Stimulated activated CD4-positive, alpha-beta T cell treated with anti-CD3 and anti-CD28 coated beads, Interleukin-12 subunit alpha, Interleukin-12 subunit beta, amount 100 ng/mL, for 4 hours (primary cell): ENCODE results near the gene SLC47A2.
"Not testable (repeated sequence)": the region's sequence is repeated elsewhere in the genome, so short reads cannot be mapped to it uniquely, and the experiment has no call there.

Source experiments
- DNase-seq: peaks from one replicate; pipeline ENCODE4 v3.0.0-alpha.2; 2020

SLC47A2 gene, protein sequence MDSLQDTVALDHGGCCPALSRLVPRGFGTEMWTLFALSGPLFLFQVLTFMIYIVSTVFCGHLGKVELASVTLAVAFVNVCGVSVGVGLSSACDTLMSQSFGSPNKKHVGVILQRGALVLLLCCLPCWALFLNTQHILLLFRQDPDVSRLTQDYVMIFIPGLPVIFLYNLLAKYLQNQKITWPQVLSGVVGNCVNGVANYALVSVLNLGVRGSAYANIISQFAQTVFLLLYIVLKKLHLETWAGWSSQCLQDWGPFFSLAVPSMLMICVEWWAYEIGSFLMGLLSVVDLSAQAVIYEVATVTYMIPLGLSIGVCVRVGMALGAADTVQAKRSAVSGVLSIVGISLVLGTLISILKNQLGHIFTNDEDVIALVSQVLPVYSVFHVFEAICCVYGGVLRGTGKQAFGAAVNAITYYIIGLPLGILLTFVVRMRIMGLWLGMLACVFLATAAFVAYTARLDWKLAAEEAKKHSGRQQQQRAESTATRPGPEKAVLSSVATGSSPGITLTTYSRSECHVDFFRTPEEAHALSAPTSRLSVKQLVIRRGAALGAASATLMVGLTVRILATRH

GRCh38 chr17:19716108-19717030 lies at the start of gene SLC47A2:
Gene SLC47A2, minus strand, starts transcription at chr17:19716584. Its CDS starts 29 bp downstream, at chr17:19716555.
- no peak for DNase-seq

- DNase-seq, result no peak
These were observed 49.6 kb upstream of the SLC47A2 start for GRCh38 chr17:19766016-19766415.

DNA sequence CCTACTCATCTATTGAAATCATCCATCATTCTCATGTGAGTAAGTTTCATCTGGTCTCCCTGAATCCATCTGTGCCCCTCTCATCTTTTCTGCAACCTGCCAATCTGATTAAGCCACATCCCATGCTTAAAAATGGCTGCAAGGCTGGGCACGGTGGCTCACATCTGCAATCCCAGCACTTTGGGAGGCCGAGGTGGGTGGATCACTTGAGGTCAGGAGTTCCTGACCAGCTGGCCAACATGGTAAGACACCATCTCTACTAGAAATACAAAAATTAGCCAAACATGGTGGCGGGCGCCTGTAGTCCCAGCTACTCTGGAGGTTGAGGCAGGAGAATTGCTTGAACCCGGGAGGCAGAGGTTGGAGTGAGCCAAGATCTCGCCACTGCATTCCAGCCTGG lies 47.6 kb upstream of the SLC47A2 start:
- DNase-seq, result not testable (repeated sequence)

DNA sequence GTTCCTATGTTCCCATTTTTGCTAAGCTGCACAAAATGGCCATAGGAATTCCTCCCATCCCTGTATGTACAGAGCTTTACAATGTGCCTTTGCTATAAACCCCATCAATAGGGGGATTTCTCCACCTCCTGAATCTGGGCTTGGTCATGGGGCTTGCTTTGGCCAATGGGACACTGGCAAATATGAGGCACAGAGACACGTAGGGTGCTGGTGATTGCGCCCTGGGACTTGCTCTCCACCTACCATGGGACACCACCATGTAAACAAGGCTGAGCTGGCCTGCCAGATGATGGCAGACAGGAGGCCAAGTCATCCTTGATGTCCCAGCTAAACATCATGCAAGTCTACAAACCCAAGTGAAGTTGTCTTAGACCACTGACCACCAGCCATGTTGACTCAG lies 47.0 kb upstream of the SLC47A2 start:
- DNase-seq, result no peak

GRCh38 chr17:19762515-19762961 lies 46.2 kb upstream of the SLC47A2 start:
- DNase-seq, result peak; percentile 49

GRCh38 chr17:19760746-19761145 lies 44.4 kb upstream of the SLC47A2 start:
- no peak for DNase-seq

- no peak for DNase-seq
These were observed 43.5 kb upstream of the SLC47A2 start for GRCh38 chr17:19759568-19760549.

GRCh38 chr17:19757536-19758180 lies 41.3 kb upstream of the SLC47A2 start:
- DNase-seq, result no peak

- no peak for DNase-seq
These were observed 40.2 kb upstream of the SLC47A2 start for GRCh38 chr17:19756546-19756945.

DNA sequence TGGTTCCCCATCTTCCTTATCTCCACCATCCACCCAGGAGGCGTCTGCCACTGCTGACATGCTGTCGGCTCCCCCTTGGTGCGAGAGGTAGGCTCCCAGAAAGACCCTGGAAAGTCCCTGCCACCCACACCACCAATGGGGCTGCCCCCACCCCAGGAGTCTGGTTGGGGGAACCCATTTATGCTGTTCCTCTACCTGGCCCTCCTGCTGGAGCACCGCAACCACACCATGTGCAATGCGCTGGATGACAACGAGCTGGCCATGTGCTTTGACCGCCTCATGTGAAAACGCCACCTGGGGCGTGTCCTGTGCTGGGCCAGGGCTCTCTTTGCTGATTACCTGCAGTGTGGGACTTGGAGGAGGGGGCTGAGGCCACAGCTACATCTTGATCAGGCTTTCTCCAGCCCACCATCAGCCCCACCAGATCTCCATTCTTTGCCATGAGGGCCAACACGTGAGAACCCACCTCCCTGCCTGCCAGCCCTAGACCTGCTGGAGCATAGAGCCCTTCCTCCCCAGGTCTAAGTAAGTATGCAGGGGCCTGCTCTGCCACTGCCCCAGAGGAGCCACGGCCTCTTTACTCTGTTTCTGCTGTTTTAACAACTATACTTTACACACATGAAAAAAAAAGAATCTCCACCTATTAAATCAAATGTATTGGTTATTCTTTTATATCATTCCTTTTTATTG lies 39.6 kb upstream of the SLC47A2 start:
- DNase-seq, result no peak

GRCh38 chr17:19755392-19755791 lies 39.0 kb upstream of the SLC47A2 start:
- no peak for DNase-seq

GRCh38 chr17:19753661-19754463 lies 37.5 kb upstream of the SLC47A2 start:
- no peak for DNase-seq

- DNase-seq, result no peak
These were observed 36.7 kb upstream of the SLC47A2 start for GRCh38 chr17:19753051-19753509.

DNA sequence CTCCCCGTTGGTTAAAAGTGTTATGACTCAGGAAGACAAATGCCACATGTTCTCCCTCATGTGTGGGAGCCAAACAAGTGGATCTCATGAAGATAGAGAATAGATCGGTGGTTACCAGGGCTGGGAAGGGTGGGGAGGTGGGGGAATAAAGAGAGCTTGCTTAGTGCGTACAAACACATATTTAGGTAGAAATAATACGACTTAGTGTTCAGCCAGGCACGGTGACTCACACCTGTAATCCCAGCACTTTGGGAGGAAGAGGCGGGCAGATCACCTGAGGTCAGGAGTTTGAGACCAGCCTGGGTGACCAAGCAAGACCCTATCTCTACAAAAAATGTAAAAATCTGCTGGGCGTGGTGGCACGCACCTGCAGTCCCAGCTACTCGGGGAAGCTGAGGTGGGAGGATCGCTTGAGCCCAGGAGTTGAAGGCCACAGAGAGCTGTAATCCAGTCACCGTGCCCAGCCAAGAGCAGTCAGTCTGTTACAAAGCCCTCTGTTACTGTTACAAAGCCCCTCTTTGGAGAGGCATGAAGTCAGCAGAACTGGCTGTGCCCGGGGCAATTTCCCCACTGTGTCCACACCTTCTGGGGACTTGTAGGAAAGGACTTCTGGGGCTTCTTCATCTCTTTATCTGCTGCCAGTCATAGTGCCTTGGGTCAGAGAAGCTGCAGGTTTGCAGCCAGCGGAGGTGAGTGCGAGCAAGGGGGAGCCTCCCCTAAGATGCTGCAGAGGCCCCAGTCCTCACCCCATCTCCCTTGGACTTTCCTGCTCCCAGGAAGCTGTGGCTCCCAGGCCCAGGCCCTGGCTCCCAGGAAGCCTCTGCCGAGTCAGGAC lies 36.0 kb upstream of the SLC47A2 start:
- DNase-seq, result no peak

- no peak for DNase-seq
These were observed 34.5 kb upstream of the SLC47A2 start for GRCh38 chr17:19750835-19751234.

- DNase-seq, result no peak
These were observed 33.7 kb upstream of the SLC47A2 start for GRCh38 chr17:19750020-19750572.

- DNase-seq, result no peak
These were observed 32.4 kb upstream of the SLC47A2 start for GRCh38 chr17:19748807-19749193.
